Natural killer cell treated with Interleukin-12 subunit alpha and Interleukin-12 subunit beta and Interleukin-15 and Interleukin-18, amount 100 ng/mL, for 72 hours (primary cell): Measurements from ENCODE around the gene B3GAT1. TPM values are rescaled to one million over a fixed set of nuclear protein-coding genes. Genes with fewer than 3 reads are reported as not detected.
"Not testable (repeated sequence)": the region's sequence is repeated elsewhere in the genome, so short reads cannot be mapped to it uniquely, and the experiment has no call there.

Experiments
- ATAC-seq, 2 donors: fragments of 150-1000 bp; cut with Tn5 transposase in 1 of 2; sonication (Bioruptor Pico), chemical (Tn5 transposase) in 1 of 2; 2 replicates each; pipeline ENCODE4 v1.10.0; 2021
- DNase-seq: peaks from one replicate; pipeline ENCODE4 v3.0.0; 2022; ENCODE audit warnings: low spot score
- H3K27ac Mint-ChIP-seq, 2 donors: 1 replicate in 1 of 2; 2 replicates in 1 of 2; pipeline ENCODE4 v1.8.0; 2022; ENCODE audit warnings: mixed read lengths in 2 of 2, mild to moderate bottlenecking in 1 of 2, moderate library complexity in 1 of 2
- H3K27me3 Mint-ChIP-seq, 2 donors: 1 replicate in 1 of 2; 2 replicates in 1 of 2; pipeline ENCODE4 v1.8.0; 2022; ENCODE audit warnings: mixed read lengths in 2 of 2
- H3K36me3 Mint-ChIP-seq: one replicate; pipeline ENCODE4 v1.8.0; 2022; ENCODE audit warnings: mixed read lengths
- H3K4me1 Mint-ChIP-seq, 2 donors: 1 replicate in 1 of 2; 2 replicates in 1 of 2; pipeline ENCODE4 v1.8.0; 2022; ENCODE audit warnings: low read depth in 2 of 2, mixed read lengths in 2 of 2, mild to moderate bottlenecking in 1 of 2
- H3K4me3 Mint-ChIP-seq: one replicate; pipeline ENCODE4 v1.8.0; 2022; ENCODE audit warnings: mixed read lengths
- H3K9me3 Mint-ChIP-seq: 2 replicates; pipeline ENCODE4 v1.8.0; 2022; ENCODE audit warnings: mixed read lengths
- total RNA-seq, 2 donors: library from RNA; stranded (reverse); gene quantifications; one replicate each; pipeline ENCODE4 v1.2.3, GENCODE V29; 2022

Gene B3GAT1
- total RNA-seq, 2 donors from 2014 or later = 5.4 to 10.2 TPM

DNA sequence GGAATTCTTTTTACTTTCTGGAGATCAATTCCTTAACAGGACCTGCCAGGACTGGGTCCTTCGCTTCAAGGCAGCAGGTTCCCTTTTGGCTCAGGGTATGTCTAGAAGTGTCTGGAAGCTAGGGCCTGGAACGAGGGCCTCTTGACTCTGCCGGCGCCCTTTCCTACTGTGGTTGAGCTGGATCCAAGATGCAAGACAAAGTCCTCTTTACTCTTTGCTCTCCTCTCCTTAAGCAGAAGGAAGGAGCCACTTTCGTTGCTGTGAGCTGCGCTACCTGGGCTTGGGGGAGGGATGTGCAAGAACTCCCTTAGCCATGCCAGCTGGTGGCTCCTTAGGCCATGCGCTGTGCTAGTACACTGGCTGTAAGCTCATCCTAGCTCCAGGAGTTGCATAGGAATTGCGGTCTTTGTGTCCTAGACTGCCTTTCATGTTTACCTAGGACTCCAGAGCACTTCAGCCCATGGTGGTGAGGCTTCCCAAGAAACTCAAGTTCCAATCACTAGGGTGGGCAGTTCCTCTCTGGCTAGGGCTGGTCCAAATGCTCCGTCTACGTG is 62.2 kb downstream of the B3GAT1 start:
- Mint-ChIP-seq H3K4me1 (peaks cover 31 to 36% of the 10 kb centered on the region in 2 donors), H3K4me3 (peak overlapping the region; percentile 57), H3K9me3 (no peaks in the 10 kb centered on the region), H3K27me3 (peaks cover 0 to 1% of the 10 kb centered on the region in 2 donors), H3K27ac (peak overlapping the region in 1 of 2 donors; percentile 61), H3K36me3 (no peaks in the 10 kb centered on the region)
- no peak for ATAC-seq
- no peak for DNase-seq

DNA sequence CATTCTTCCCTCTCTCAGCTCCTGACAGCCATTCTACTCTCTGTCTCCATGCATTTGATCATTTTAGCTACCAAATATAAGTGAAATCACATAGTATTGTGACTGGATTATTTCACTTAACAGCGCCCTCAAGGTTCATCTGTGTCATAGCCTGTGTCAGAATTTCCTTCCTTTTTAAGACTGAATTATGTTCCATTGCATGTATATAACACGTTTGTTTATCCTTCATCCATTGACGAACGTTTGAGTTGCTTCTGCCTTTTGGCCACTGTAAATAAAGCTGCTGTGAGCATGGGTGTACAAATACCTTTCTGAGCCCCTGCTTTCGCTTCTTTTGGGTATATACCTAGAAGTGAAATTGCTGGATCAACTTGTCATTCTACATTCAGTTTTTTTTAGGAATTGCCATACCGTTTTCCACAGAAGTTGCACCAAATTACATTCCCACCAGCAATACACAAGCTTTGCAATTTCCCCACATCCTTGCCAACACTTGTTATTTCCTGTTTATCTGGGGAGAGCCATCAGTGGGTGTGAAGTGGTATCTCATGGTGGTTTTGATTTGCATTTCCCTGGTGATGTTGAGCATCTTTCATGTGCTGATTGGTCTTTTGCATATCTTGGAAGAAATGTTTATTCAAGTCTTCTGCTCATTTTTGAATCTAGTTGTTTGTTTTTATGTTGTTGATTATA is 62.8 kb downstream of the B3GAT1 start:
- DNase-seq (no peak), ATAC-seq (peak; percentile 59 to 74)
- peak overlapping the region; percentile 24 to 61 for H3K27ac Mint-ChIP-seq
- no peaks in the 10 kb centered on the region for H3K36me3 Mint-ChIP-seq
- no peaks in the 10 kb centered on the region for H3K27me3 Mint-ChIP-seq
- H3K4me1 Mint-ChIP-seq = peaks cover 31 to 36% of the 10 kb centered on the region in 2 donors
- no peaks in the 10 kb centered on the region for H3K9me3 Mint-ChIP-seq
- peak overlapping the region; percentile 57 for H3K4me3 Mint-ChIP-seq

DNA sequence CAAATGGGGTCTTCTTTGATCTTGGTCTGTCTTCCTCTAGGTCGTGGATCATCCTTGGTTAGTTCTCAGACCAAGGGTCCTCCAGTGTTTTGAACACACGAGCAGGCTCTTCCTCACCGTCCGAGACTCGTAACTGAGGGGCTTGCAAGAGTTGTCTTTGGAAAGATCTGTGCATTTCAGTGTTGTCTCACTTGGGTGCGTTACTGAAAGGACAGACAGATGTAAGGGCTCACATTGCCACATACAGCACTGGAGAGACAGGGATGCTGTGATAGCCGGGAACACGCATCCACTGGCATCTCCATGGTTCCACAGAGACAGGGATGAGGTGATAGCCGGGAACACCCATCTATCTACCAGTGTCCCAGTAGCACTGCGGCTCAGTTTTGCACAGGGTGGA is 64.6 kb downstream of the B3GAT1 start:
- Mint-ChIP-seq H3K4me3 (no peak overlapping the region), H3K4me1 (peaks cover 31 to 36% of the 10 kb centered on the region in 2 donors), H3K27ac (no peak overlapping the region), H3K36me3 (no peaks in the 10 kb centered on the region), H3K9me3 (no peaks in the 10 kb centered on the region), H3K27me3 (no peaks in the 10 kb centered on the region)
- ATAC-seq (no peak), DNase-seq (no peak)

DNA sequence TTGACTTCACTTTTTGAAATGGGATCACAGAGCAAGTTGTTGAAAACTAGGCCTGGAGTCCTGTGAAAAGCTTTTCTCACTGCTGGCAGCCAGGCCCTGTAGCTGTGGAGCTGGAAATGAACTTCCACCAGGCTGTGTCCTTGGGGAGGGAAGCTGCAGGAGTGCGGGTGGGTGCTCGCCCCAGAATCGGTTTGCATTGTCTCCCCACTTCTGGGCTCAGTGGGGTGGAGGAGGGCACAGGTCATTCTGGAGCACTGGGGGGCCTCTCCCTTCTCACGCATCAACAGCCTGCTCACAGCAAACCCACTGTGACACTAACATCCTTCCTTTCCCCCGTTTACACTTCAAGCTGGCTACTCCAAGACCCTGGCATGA is 65.1 kb downstream of the B3GAT1 start:
- H3K4me3 Mint-ChIP-seq = no peak overlapping the region
- H3K4me1 Mint-ChIP-seq = peaks cover 31 to 36% of the 10 kb centered on the region in 2 donors
- ATAC-seq = no peak
- H3K36me3 Mint-ChIP-seq = no peaks in the 10 kb centered on the region
- H3K9me3 Mint-ChIP-seq = no peaks in the 10 kb centered on the region
- no peak for DNase-seq
- H3K27me3 Mint-ChIP-seq = no peaks in the 10 kb centered on the region
- H3K27ac Mint-ChIP-seq = no peak overlapping the region

DNA sequence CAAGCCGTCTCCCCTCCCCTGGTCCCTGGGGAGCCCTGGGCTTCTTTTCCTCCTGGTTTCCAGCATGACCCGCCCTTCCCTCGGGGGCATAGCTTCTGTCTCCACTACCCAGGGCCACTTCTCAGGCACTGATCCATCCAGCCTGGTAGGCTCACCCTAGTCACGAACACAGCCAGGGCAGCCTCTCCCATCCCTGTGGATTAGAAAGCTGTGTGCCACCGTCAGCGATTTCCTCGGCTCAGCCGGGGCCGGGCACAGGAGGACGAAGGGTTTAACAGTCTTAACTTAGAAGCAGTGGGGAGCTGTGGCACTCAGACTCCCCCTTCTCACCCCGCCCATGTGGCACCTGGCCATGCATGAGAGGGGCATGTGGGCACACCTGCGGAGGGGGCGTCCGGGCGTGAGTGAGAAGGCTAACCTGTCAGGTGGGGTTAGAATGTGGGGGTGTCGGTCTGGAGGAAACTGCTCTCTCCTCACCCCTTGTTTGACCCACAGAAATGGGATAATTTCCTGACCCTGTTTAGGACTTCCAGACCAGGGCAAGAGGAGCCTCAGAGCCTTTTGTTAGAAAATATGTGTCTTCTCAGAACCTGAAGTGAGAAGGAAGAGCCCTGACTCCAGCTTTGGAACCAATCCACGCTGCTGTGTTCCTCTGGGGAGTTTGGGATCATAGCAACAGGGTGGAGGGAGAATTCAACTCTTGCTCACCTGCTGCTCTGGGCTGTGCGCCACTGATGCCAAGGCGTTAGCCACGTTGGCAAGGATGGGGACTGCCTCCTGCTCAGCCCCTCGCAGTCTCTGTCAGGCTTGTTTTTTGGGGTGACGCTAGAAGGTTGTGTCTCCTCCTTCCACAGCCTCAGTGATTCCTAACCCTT is 65.7 kb downstream of the B3GAT1 start:
- DNase-seq (no peak), ATAC-seq (no peak)
- Mint-ChIP-seq H3K9me3 (no peaks in the 10 kb centered on the region), H3K4me1 (peaks cover 31 to 36% of the 10 kb centered on the region in 2 donors), H3K27ac (no peak overlapping the region), H3K4me3 (no peak overlapping the region), H3K27me3 (no peaks in the 10 kb centered on the region), H3K36me3 (no peaks in the 10 kb centered on the region)

DNA sequence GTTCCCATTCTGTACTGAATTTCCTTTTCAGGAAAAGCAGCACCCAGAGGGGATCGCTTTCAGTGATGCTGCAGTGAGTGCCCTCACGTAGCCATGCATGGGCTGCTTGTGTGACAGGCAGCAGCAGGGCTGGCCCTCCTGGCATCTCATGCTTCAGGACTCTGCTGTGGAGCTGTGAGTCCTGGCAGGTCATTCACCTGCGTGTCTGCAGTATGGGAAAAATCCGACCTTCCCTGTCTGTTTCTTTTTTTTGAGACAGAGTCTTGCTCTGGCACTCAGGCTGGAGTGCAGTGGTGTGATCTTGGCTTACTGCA is 66.8 kb downstream of the B3GAT1 start:
- Mint-ChIP-seq H3K27me3 (no peaks in the 10 kb centered on the region), H3K27ac (no peak overlapping the region), H3K9me3 (no peaks in the 10 kb centered on the region), H3K4me1 (peaks cover 22 to 28% of the 10 kb centered on the region in 2 donors), H3K4me3 (no peak overlapping the region), H3K36me3 (no peaks in the 10 kb centered on the region)
- ATAC-seq (no peak), DNase-seq (no peak)

DNA sequence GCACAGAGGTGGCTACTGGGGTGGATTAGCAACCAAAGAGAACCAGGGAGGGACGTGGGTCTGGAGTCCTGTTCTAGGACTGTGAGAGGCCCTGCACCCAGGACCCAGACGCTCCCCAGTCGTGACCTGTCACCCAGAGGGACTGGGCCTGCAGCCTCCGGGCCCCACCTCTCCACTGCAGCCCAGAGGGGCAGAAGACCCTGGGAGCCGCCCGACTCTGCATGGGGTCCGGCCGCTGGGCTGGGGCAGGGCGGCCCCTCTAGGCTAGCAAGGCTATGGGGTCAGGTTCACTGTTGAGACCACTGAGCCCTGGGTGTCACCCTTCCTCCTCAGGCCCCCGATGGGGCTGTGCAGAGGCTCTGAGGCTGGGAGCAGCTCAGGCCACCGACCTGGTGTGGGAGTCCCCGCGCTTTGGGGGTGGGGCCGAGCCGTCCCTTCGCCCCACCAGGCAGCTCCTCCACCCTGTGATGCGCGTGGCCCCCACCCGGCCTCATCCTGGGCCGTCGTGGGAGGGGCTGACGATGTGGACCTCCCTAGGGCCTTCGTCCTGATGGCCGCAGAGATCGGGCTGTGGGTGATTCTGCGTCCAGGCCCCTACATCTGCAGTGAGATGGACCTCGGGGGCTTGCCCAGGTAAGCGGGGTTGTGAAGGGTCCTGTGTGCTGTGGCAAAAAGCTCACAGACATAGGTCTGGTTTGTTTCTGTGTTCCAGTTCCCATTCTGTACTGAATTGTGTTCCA is 67.4 kb downstream of the B3GAT1 start:
- peak; percentile 34 to 35 for ATAC-seq
- not testable (repeated sequence) for DNase-seq

DNA sequence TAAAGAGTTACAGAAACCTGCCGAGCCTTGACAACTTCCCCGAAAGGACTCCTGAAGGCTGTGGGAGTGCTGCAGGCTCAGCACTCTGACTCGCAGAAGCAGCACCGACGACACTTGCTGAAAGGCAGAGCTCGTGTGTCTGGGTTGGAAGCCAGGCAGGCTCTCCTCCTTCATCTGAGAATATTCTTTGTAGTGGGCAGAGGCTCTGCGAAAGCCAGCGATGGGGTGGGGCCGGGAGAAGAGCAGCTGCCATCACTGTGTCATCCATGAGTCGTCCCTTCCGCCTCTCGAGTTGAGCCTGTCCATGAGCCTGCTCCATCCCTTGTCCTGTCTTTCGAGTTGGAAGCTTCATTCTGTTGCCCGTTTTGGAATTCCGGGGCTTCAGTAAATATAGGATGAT is 68.4 kb downstream of the B3GAT1 start:
- H3K36me3 Mint-ChIP-seq = no peaks in the 10 kb centered on the region
- no peaks in the 10 kb centered on the region for H3K27me3 Mint-ChIP-seq
- peaks cover 8 to 14% of the 10 kb centered on the region in 2 donors for H3K4me1 Mint-ChIP-seq
- H3K4me3 Mint-ChIP-seq = no peak overlapping the region
- DNase-seq (no peak), ATAC-seq (no peak)
- H3K9me3 Mint-ChIP-seq = no peaks in the 10 kb centered on the region
- no peak overlapping the region for H3K27ac Mint-ChIP-seq

More for the DNA sequence above, 67.4 kb downstream of the B3GAT1 start:
- H3K4me1 Mint-ChIP-seq = peaks cover 18 to 22% of the 10 kb centered on the region in 2 donors
- H3K4me3 Mint-ChIP-seq, H3K27me3 Mint-ChIP-seq, H3K27ac Mint-ChIP-seq, H3K9me3 Mint-ChIP-seq, H3K36me3 Mint-ChIP-seq: not testable (repeated sequence)

DNA sequence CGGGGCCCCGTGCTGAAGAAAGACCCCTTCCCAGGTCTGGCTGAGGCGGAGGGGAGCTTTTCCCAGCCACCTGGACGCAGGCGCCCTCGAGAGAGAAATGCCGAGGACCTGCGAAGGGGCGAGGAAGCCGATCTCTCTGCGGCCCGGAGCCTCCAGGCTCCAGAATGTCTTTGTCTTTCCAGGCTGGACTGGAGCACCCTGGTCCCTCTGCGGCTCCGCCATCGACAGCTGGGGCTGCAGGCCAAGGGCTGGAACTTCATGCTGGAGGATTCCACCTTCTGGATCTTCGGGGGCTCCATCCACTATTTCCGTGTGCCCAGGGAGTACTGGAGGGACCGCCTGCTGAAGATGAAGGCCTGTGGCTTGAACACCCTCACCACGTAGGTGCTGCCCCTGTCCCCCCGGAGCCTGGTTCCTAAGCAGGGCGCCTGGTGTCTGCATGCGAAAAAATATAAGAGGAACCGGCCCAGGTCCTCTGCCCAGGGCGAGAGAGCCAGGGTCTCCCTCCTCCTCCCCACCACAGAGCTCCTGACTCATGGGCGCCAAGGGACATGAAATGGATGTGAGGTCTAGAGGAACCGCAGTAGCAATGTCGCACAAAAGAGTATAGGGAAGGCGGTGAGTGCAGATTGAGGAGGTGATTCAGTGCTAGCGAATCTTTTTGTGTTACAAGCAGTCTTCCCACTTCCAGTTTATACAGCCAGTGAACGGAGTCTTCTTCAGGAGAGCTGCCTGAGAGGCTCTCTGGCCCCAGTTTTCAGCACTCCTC is 69.3 kb downstream of the B3GAT1 start:
- no peak for DNase-seq
- Mint-ChIP-seq H3K36me3 (no peaks in the 10 kb centered on the region), H3K9me3 (no peaks in the 10 kb centered on the region), H3K27me3 (no peaks in the 10 kb centered on the region), H3K4me3 (no peak overlapping the region), H3K27ac (no peak overlapping the region), H3K4me1 (peaks cover 6 to 14% of the 10 kb centered on the region in 2 donors)
- no peak for ATAC-seq

DNA sequence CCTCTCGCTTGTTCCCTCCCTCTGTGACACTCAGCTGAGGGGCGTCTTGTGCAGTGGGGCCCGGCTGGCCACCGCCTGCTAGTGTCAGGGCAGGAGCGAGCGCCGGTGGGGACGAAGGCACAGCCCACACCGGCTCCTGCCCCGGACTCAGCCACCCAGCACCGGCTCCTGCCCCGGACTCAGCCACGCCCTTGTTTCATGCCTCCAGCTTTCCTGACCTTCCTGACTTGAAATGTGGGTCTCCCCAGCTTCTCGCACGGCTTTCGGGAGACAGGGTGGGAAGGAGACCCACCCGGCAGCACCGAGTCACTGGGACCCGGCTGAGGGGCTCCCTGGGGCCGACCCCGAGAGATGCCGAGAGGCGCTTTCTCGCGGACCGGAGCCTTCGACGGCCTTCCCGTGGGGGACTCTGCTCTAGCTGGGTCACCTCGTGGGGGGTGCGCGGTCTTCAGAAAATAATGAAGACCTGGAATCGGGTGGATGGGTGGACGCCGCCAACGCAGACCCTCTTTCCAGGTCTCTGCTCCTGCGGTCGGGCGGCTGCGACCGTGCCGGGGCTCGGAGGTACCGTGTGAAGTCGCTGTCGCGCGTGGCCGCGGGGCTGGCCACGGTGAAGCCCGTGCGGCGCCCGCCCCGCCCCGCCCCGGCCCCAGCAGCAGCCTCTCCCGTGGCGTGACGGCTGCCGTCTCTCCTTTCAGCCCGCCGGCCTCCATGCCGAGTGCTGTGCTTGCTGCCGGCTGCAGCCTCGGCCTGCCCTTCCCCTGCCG is 70.1 kb downstream of the B3GAT1 start:
- no peak for DNase-seq
- Mint-ChIP-seq H3K4me1 (peaks cover under 1 to 8% of the 10 kb centered on the region in 2 donors), H3K27me3 (no peaks in the 10 kb centered on the region), H3K36me3 (no peaks in the 10 kb centered on the region), H3K9me3 (no peaks in the 10 kb centered on the region), H3K4me3 (no peak overlapping the region), H3K27ac (no peak overlapping the region)
- no peak for ATAC-seq

DNA sequence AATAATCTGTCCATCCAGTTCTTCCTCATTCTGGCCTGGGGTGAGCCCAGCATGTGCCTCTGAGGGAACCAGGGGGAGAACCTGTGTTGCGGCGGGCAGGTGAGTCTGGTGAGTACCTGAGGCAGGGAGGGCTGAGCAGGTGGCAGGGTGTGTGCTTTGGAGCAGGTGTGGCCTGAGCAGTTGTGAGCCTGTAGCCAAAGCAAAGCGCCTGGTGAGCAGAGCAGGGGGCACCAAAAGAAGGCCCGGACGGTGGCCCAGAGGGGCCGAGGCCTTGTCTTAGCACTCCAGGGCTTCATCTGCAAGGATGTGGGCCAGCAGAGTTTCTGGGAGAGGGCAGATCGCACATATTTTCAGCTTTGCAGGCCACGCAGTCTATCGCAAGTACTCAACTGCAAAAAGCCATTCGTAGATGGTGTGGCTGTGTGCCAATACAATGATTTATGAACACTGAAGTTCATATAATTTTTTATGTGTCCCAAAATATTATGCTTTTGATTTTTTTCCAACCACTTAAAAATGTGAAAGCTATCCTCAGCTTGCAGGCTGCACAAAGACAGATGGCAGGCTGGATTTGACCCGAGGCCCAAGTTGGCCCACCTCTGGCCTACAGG is 71.6 kb downstream of the B3GAT1 start:
- Mint-ChIP-seq H3K27me3 (no peaks in the 10 kb centered on the region), H3K4me3 (no peak overlapping the region), H3K27ac (no peak overlapping the region), H3K36me3 (no peaks in the 10 kb centered on the region), H3K4me1 (no peaks in the 10 kb centered on the region), H3K9me3 (no peaks in the 10 kb centered on the region)
- ATAC-seq = no peak
- DNase-seq = no peak

DNA sequence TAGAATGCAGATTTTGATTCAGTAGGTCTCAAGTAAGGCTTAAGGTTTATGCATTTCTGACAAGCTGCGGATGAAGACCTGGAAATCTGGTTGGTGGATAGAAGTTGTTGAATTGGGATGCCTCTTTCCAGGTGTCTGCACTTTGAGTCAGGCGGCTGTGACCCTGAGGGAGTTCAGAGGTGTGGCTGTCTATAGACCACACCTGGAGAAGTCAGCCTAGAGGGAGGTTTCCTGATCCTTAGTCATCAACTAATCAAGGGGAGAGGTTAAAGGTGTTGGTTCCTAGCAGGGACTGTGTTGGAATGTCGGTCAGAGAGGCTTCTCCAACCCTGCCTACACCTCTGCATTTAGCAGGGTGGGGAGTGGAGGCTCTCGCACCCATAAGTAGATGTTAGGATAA is 72.3 kb downstream of the B3GAT1 start:
- Mint-ChIP-seq H3K9me3 (no peaks in the 10 kb centered on the region), H3K4me1 (no peaks in the 10 kb centered on the region), H3K36me3 (no peaks in the 10 kb centered on the region), H3K27me3 (peaks cover 0 to 6% of the 10 kb centered on the region in 2 donors), H3K27ac (no peak overlapping the region), H3K4me3 (no peak overlapping the region)
- ATAC-seq (no peak), DNase-seq (no peak)
